NCI-H2029 (cell line): ENCODE measurements around the gene ARPC1A.

ENCODE experiments used
- DNase-seq: peaks from one replicate; lab custom pipeline; 2025; lab: John Stamatoyannopoulos, UW

The ARPC1A gene

GRCh38 chr7:99410635-99411034 is 84.9 kb downstream of the ARPC1A start:
- DNase-seq = no peak

- DNase-seq = peak; percentile 21
Measured at GRCh38 chr7:99415513-99416127, 89.9 kb downstream of the ARPC1A start.
